K562 treated with DMSO at 1 percent for 4 hours (cell line): ENCODE results near the gene PARP4. TPM values are rescaled to one million over a fixed set of nuclear protein-coding genes. Genes with fewer than 3 reads are reported as not detected.

Experiments used
- total RNA-seq: library from RNA; unstranded; fragments of 300-600 nt; gene quantifications from 2 replicates; pipeline ENCODE4 v1.2.3, GENCODE V29; 2022; ENCODE audit not compliant: insufficient read depth

The PARP4 gene
- 15.5 and 24.7 TPM in 2 replicates for total RNA-seq

GRCh38 chr13:24512197-24512907, at the start of gene PARP4:
TSS of gene PARP4 (minus strand) at chr13:24512778. CDS start at chr13:24503776, 9,002 bp downstream.

Other genes with a start within 250 kb of the PARP4 start
- gene C1QTNF9, start 203.2 kb downstream of the PARP4 start, total RNA-seq: not detected in 2 replicates
- gene ATP12A, start 167.6 kb upstream of the PARP4 start, total RNA-seq: not detected in 2 replicates